Activated CD8-positive, alpha-beta T cell treated with anti-CD3 and anti-CD28 coated beads, Interleukin-2, amount 10 ng/mL, durations not matched to agents 7 days and 5 days (primary cell): ENCODE measurements around the gene ATP13A3. TPM values are rescaled to one million over a fixed set of nuclear protein-coding genes. Genes with fewer than 3 reads are reported as not detected.

ENCODE experiments used
- ATAC-seq: fragments of 150-1000 bp; cut with Tn5 transposase; one replicate; pipeline ENCODE4 v1.10.0; 2021; ENCODE audit warnings: moderate library complexity
- CTCF ChIA-PET: fragments of 350-600 bp; sonication (Branson Sonifier 250); formaldehyde crosslinking; loops from one replicate; lab custom pipeline; 2021; ENCODE audit warnings: antibody characterized with exemption; lab: Charles Lee
- POLR2A ChIA-PET: fragments of 350-600 bp; sonication (Branson Sonifier 250); formaldehyde crosslinking; loops from one replicate; lab custom pipeline; 2021; ENCODE audit warnings: antibody characterized with exemption; lab: Charles Lee
- DNase-seq: peaks from one replicate; pipeline ENCODE4 v3.0.0-alpha.2; 2020
- H3K27ac Mint-ChIP-seq: one replicate; pipeline ENCODE4 v1.8.0; 2021; ENCODE audit warnings: mild to moderate bottlenecking, mixed read lengths
- H3K27me3 Mint-ChIP-seq: one replicate; pipeline ENCODE4 v1.8.0; 2021; ENCODE audit warnings: low read depth, mixed read lengths
- H3K36me3 Mint-ChIP-seq: one replicate; pipeline ENCODE4 v1.8.0; 2021; ENCODE audit warnings: low read depth, mixed read lengths
- H3K4me1 Mint-ChIP-seq: one replicate; pipeline ENCODE4 v1.8.0; 2021; ENCODE audit warnings: low read depth, mixed read lengths
- H3K4me3 Mint-ChIP-seq: one replicate; pipeline ENCODE4 v1.8.0; 2021; ENCODE audit warnings: mild to moderate bottlenecking, mixed read lengths
- H3K9me3 Mint-ChIP-seq: one replicate; pipeline ENCODE4 v1.8.0; 2022; ENCODE audit warnings: mixed read lengths; ENCODE audit not compliant: insufficient read depth
- total RNA-seq, 2 experiments: library from RNA; stranded (reverse); gene quantifications; one replicate each; pipeline ENCODE4 v1.2.3, GENCODE V29; 2021

ATP13A3 gene
- total RNA-seq, 2 experiments from 2014 or later: 63.9 to 66.8 TPM

- H3K4me1 Mint-ChIP-seq: no peaks in the 10 kb centered on the region
- no peak overlapping the region for H3K4me3 Mint-ChIP-seq
- H3K9me3 Mint-ChIP-seq: peaks cover 5% of the 10 kb centered on the region
- DNase-seq (no peak), ATAC-seq (no peak)
- H3K27ac Mint-ChIP-seq: no peak overlapping the region
- CTCF ChIA-PET: no interaction called here
- H3K27me3 Mint-ChIP-seq: peaks cover 16% of the 10 kb centered on the region
- POLR2A ChIA-PET: no interaction called here
- peaks cover 3% of the 10 kb centered on the region for H3K36me3 Mint-ChIP-seq
Observed at GRCh38 chr3:194387926-194388418, 98.8 kb downstream of the ATP13A3 start.

- ChIA-PET POLR2A (no interaction called here), CTCF (interaction anchor here (1.1 to 1.5 kb wide), 2 partner anchors 10 to 41 kb away, joined by 3 to 4 read pairs; no protein-coding TSS in a partner anchor)
- no peak overlapping the region for H3K27ac Mint-ChIP-seq
- no peak for ATAC-seq
- H3K4me1 Mint-ChIP-seq: no peaks in the 10 kb centered on the region
- peaks cover 5% of the 10 kb centered on the region for H3K9me3 Mint-ChIP-seq
- peaks cover 3% of the 10 kb centered on the region for H3K36me3 Mint-ChIP-seq
- H3K27me3 Mint-ChIP-seq: peaks cover 12% of the 10 kb centered on the region
- no peak for DNase-seq
- H3K4me3 Mint-ChIP-seq: no peak overlapping the region
Observed at GRCh38 chr3:194387276-194387675, 99.5 kb downstream of the ATP13A3 start.

GRCh38 chr3:194386648-194387047, 100.2 kb downstream of the ATP13A3 start:
- ATAC-seq: no peak
- Mint-ChIP-seq H3K27me3 (peaks cover 12% of the 10 kb centered on the region), H3K9me3 (peaks cover 5% of the 10 kb centered on the region), H3K4me1 (no peaks in the 10 kb centered on the region), H3K36me3 (peaks cover 3% of the 10 kb centered on the region), H3K27ac (no peak overlapping the region), H3K4me3 (no peak overlapping the region)
- POLR2A ChIA-PET: no interaction called here
- DNase-seq: no peak
- CTCF ChIA-PET: interaction anchor here (1.1 to 1.5 kb wide), 3 partner anchors 11 to 43 kb away, joined by 3 to 5 read pairs (median 4); no protein-coding TSS in a partner anchor

GRCh38 chr3:194386066-194386465, 100.7 kb downstream of the ATP13A3 start:
- Mint-ChIP-seq H3K4me3 (no peak overlapping the region), H3K36me3 (peaks cover 3% of the 10 kb centered on the region), H3K4me1 (no peaks in the 10 kb centered on the region), H3K27ac (no peak overlapping the region), H3K27me3 (peaks cover 10% of the 10 kb centered on the region), H3K9me3 (peaks cover 5% of the 10 kb centered on the region)
- ATAC-seq (no peak), DNase-seq (no peak)
- POLR2A ChIA-PET: no interaction called here
- CTCF ChIA-PET: interaction anchor here (1.0 to 1.5 kb wide), 3 partner anchors 40 to 52 kb away, joined by 3 to 5 read pairs (median 3); no protein-coding TSS in a partner anchor

- H3K36me3 Mint-ChIP-seq: no peaks in the 10 kb centered on the region
Observed at GRCh38 chr3:194384569-194385001, 102.2 kb downstream of the ATP13A3 start.

GRCh38 chr3:194384156-194384555, 102.6 kb downstream of the ATP13A3 start:
- ATAC-seq (no peak), DNase-seq (no peak)
- Mint-ChIP-seq H3K9me3 (no peaks in the 10 kb centered on the region), H3K4me3 (no peak overlapping the region), H3K27ac (no peak overlapping the region), H3K4me1 (no peaks in the 10 kb centered on the region), H3K36me3 (no peaks in the 10 kb centered on the region), H3K27me3 (no peaks in the 10 kb centered on the region)
- POLR2A ChIA-PET: no interaction called here
- CTCF ChIA-PET: interaction anchor here (0.5 kb wide), 1 partner anchor 535 kb away, joined by 3 read pairs; no protein-coding TSS in a partner anchor

More at GRCh38 chr3:194384569-194385001, 102.2 kb downstream of the ATP13A3 start:
- CTCF ChIA-PET: interaction anchor here (0.5 kb wide), 1 partner anchor 536 kb away, joined by 3 read pairs; no protein-coding TSS in a partner anchor
- POLR2A ChIA-PET: no interaction called here
- ATAC-seq: no peak
- no peaks in the 10 kb centered on the region for H3K9me3 Mint-ChIP-seq
- H3K4me1 Mint-ChIP-seq: no peaks in the 10 kb centered on the region
- no peak overlapping the region for H3K4me3 Mint-ChIP-seq
- H3K27me3 Mint-ChIP-seq: no peaks in the 10 kb centered on the region
- no peak overlapping the region for H3K27ac Mint-ChIP-seq
- no peak for DNase-seq

- no peak overlapping the region for H3K4me3 Mint-ChIP-seq
- ChIA-PET CTCF (interaction anchor here (1.2 kb wide), 1 partner anchor 40 kb away, joined by 3 read pairs; no protein-coding TSS in a partner anchor), POLR2A (interaction anchor here (0.5 kb wide), 1 partner anchor 211 kb away, joined by 3 read pairs; no protein-coding TSS in a partner anchor)
- H3K36me3 Mint-ChIP-seq: no peaks in the 10 kb centered on the region
- DNase-seq (no peak), ATAC-seq (no peak)
- H3K27ac Mint-ChIP-seq: no peak overlapping the region
- H3K9me3 Mint-ChIP-seq: no peaks in the 10 kb centered on the region
- H3K27me3 Mint-ChIP-seq: peaks cover 2% of the 10 kb centered on the region
- H3K4me1 Mint-ChIP-seq: no peaks in the 10 kb centered on the region
Observed at GRCh38 chr3:194383276-194383940, 103.4 kb downstream of the ATP13A3 start.

- H3K27ac Mint-ChIP-seq: no peak overlapping the region
- ATAC-seq (no peak), DNase-seq (no peak)
- H3K36me3 Mint-ChIP-seq: no peaks in the 10 kb centered on the region
- H3K27me3 Mint-ChIP-seq: peaks cover 2% of the 10 kb centered on the region
- CTCF ChIA-PET: interaction anchor here (1.2 kb wide), 1 partner anchor 39 kb away, joined by 3 read pairs; no protein-coding TSS in a partner anchor
- H3K9me3 Mint-ChIP-seq: no peaks in the 10 kb centered on the region
- no peak overlapping the region for H3K4me3 Mint-ChIP-seq
- H3K4me1 Mint-ChIP-seq: no peaks in the 10 kb centered on the region
- POLR2A ChIA-PET: interaction anchor here (0.5 kb wide), 1 partner anchor 212 kb away, joined by 3 read pairs; no protein-coding TSS in a partner anchor
Observed at GRCh38 chr3:194382892-194383223, 103.9 kb downstream of the ATP13A3 start.

- no peak for DNase-seq
- Mint-ChIP-seq H3K36me3 (no peaks in the 10 kb centered on the region), H3K27ac (no peak overlapping the region), H3K9me3 (no peaks in the 10 kb centered on the region), H3K4me1 (no peaks in the 10 kb centered on the region), H3K4me3 (no peak overlapping the region), H3K27me3 (peaks cover 2% of the 10 kb centered on the region)
- ChIA-PET CTCF (interaction anchor here (1.2 kb wide), 1 partner anchor 39 kb away, joined by 3 read pairs; no protein-coding TSS in a partner anchor), POLR2A (interaction anchor here (0.5 kb wide), 1 partner anchor 212 kb away, joined by 3 read pairs; no protein-coding TSS in a partner anchor)
- ATAC-seq: no peak
Observed at GRCh38 chr3:194382196-194382891, 104.5 kb downstream of the ATP13A3 start.

- Mint-ChIP-seq H3K9me3 (no peaks in the 10 kb centered on the region), H3K4me1 (no peaks in the 10 kb centered on the region), H3K27me3 (peaks cover 4% of the 10 kb centered on the region), H3K36me3 (no peaks in the 10 kb centered on the region), H3K27ac (no peak overlapping the region), H3K4me3 (no peak overlapping the region)
- no peak for ATAC-seq
- POLR2A ChIA-PET: no interaction called here
- CTCF ChIA-PET: no interaction called here
- no peak for DNase-seq
Observed at GRCh38 chr3:194381460-194381875, 105.3 kb downstream of the ATP13A3 start.

GRCh38 chr3:194380326-194380725, 106.5 kb downstream of the ATP13A3 start:
- CTCF ChIA-PET: interaction anchor here (1.2 kb wide), 1 partner anchor 36 kb away, joined by 3 read pairs; no protein-coding TSS in a partner anchor
- POLR2A ChIA-PET: no interaction called here
- Mint-ChIP-seq H3K36me3 (no peaks in the 10 kb centered on the region), H3K27ac (no peak overlapping the region), H3K9me3 (no peaks in the 10 kb centered on the region), H3K4me3 (no peak overlapping the region), H3K27me3 (peaks cover 4% of the 10 kb centered on the region), H3K4me1 (no peaks in the 10 kb centered on the region)
- ATAC-seq (no peak), DNase-seq (no peak)
